MCF 10A (cell line): ENCODE measurements around the gene SPSB4. TPM values are rescaled to one million over a fixed set of nuclear protein-coding genes. Genes with fewer than 3 reads are reported as not detected.
"Not testable (repeated sequence)": the region's sequence is repeated elsewhere in the genome, so short reads cannot be mapped to it uniquely, and the experiment has no call there.

Experiments
- BruUV-seq: library from RNA; stranded (reverse); fragments of 400-500 nt; replicated peaks from 2 replicates; lab custom pipeline; 2021; lab: Mats Ljungman, UMichigan
- CTCF ChIA-PET: fragments of 300-600 bp; sonication (Branson Sonifier 250); formaldehyde crosslinking; extraction: SDS; loops from one replicate; lab custom pipeline; 2021; ENCODE audit warnings: antibody characterized with exemption, inconsistent platforms; lab: Yijun Ruan, JAX
- POLR2A ChIA-PET: fragments of 300-600, 350-650 bp; sonication (Branson Sonifier 250); formaldehyde crosslinking; extraction: SDS; loops from one replicate; lab custom pipeline; 2020; ENCODE audit warnings: antibody characterized with exemption, inconsistent platforms; lab: Yijun Ruan, JAX
- DNase-seq: peaks from one replicate; pipeline ENCODE4 v3.0.0-alpha.2; 2018; ENCODE audit not compliant: unreplicated experiment
- H3K27ac Mint-ChIP-seq: one replicate; pipeline ENCODE4 v1.8.0; 2022; ENCODE audit warnings: mild to moderate bottlenecking, low read depth, mixed read lengths; ENCODE audit not compliant: unreplicated experiment
- H3K27me3 Mint-ChIP-seq: one replicate; pipeline ENCODE4 v1.8.0; 2022; ENCODE audit warnings: mixed read lengths; ENCODE audit not compliant: insufficient read depth, unreplicated experiment
- H3K36me3 Mint-ChIP-seq: one replicate; pipeline ENCODE4 v1.8.0; 2022; ENCODE audit warnings: mild to moderate bottlenecking, moderate library complexity, mixed read lengths; ENCODE audit not compliant: insufficient read depth, unreplicated experiment
- H3K4me1 Mint-ChIP-seq: one replicate; pipeline ENCODE4 v1.8.0; 2022; ENCODE audit warnings: mixed read lengths; ENCODE audit not compliant: insufficient read depth, unreplicated experiment
- H3K4me3 Mint-ChIP-seq: one replicate; pipeline ENCODE4 v1.8.0; 2022; ENCODE audit warnings: mild to moderate bottlenecking, moderate library complexity, mixed read lengths; ENCODE audit not compliant: unreplicated experiment
- H3K9me3 Mint-ChIP-seq: one replicate; pipeline ENCODE4 v1.8.0; 2022; ENCODE audit warnings: mixed read lengths; ENCODE audit not compliant: unreplicated experiment
- intact Hi-C: fragments of 100-400 bp; cut with micrococcal nuclease; formaldehyde crosslinking; loops from 2 replicates; pipeline ENCODE4 v1.14.1; 2022
- total RNA-seq: library from RNA; stranded (reverse); gene quantifications from 2 replicates; pipeline ENCODE4 v1.2.3, GENCODE V29; 2022
- TF ChIP-seq, protein P1 (sequence below): fragments of 200-600 bp; IDR thresholded peaks from one replicate; pipeline ENCODE4 v1.8.0; 2022; ENCODE audit warnings: antibody characterized with exemption, mild to moderate bottlenecking; ENCODE audit not compliant: unreplicated experiment

SPSB4 gene
- total RNA-seq, 1 experiment from 2014 or later = not detected

DNA sequence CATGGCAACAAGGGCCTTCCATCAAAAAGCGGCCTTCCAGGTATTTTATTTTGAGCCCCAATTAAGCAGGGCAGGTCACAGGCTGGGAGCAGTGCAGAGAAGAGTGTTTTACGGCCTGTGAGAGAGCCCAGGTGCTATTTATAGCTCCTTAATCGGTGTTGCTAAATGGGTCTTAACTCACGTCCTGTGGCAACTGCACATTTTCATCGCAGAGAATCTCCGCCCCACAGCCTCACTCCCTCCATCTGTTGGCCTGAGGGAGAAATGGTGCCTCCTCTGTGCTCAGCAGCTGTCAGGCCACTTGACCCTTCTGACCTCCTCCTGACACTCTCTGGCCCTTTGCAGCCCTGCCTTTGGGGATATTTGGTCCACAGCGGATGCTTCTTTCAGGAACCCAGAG lies 58.6 kb downstream of the SPSB4 start:
- ChIA-PET POLR2A (no interaction called here), CTCF (interaction anchor here (0.6 to 2.5 kb wide), 9 partner anchors 9 to 212 kb away, joined by 3 to 13 read pairs (median 4); no protein-coding TSS in a partner anchor)
- no peak overlapping the region for H3K27ac Mint-ChIP-seq
- H3K9me3 Mint-ChIP-seq = no peaks in the 10 kb centered on the region
- DNase-seq = no peak
- H3K27me3 Mint-ChIP-seq = no peaks in the 10 kb centered on the region
- TF ChIP-seq, protein P1, sequence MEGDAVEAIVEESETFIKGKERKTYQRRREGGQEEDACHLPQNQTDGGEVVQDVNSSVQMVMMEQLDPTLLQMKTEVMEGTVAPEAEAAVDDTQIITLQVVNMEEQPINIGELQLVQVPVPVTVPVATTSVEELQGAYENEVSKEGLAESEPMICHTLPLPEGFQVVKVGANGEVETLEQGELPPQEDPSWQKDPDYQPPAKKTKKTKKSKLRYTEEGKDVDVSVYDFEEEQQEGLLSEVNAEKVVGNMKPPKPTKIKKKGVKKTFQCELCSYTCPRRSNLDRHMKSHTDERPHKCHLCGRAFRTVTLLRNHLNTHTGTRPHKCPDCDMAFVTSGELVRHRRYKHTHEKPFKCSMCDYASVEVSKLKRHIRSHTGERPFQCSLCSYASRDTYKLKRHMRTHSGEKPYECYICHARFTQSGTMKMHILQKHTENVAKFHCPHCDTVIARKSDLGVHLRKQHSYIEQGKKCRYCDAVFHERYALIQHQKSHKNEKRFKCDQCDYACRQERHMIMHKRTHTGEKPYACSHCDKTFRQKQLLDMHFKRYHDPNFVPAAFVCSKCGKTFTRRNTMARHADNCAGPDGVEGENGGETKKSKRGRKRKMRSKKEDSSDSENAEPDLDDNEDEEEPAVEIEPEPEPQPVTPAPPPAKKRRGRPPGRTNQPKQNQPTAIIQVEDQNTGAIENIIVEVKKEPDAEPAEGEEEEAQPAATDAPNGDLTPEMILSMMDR = no peak
- no peaks in the 10 kb centered on the region for H3K36me3 Mint-ChIP-seq
- BruUV-seq = no TSS peak
- H3K4me1 Mint-ChIP-seq = no peaks in the 10 kb centered on the region
- intact Hi-C loops = no loop called here
- no peak overlapping the region for H3K4me3 Mint-ChIP-seq

GRCh38 chr3:141110322-141110721 lies 59.2 kb downstream of the SPSB4 start:
- no TSS peak for BruUV-seq
- ChIA-PET POLR2A (no interaction called here), CTCF (interaction anchor here (0.9 to 2.5 kb wide), 5 partner anchors 99 to 212 kb away, joined by 3 to 13 read pairs (median 5); no protein-coding TSS in a partner anchor)
- no peak for DNase-seq
- intact Hi-C loops = no loop called here
- Mint-ChIP-seq H3K27ac (no peak overlapping the region), H3K9me3 (no peaks in the 10 kb centered on the region), H3K4me3 (no peak overlapping the region), H3K27me3 (no peaks in the 10 kb centered on the region), H3K4me1 (no peaks in the 10 kb centered on the region), H3K36me3 (no peaks in the 10 kb centered on the region)
- TF ChIP-seq, protein P1 = no peak

- no peak for DNase-seq
- ChIA-PET POLR2A (no interaction called here), CTCF (interaction anchor here (0.9 to 2.5 kb wide), 4 partner anchors 8 to 213 kb away, joined by 6 to 13 read pairs (median 9); no protein-coding TSS in a partner anchor)
- BruUV-seq = no TSS peak
- TF ChIP-seq, protein P1 = no peak
- H3K4me3 Mint-ChIP-seq = no peak overlapping the region
- intact Hi-C loops = no loop called here
- H3K27ac Mint-ChIP-seq = no peak overlapping the region
- H3K27me3 Mint-ChIP-seq = no peaks in the 10 kb centered on the region
- no peaks in the 10 kb centered on the region for H3K9me3 Mint-ChIP-seq
- no peaks in the 10 kb centered on the region for H3K4me1 Mint-ChIP-seq
- no peaks in the 10 kb centered on the region for H3K36me3 Mint-ChIP-seq
These were observed 60.4 kb downstream of the SPSB4 start for GRCh38 chr3:141111364-141112155.

GRCh38 chr3:141112686-141113297 lies 61.6 kb downstream of the SPSB4 start:
- ChIA-PET CTCF (interaction anchor here (0.9 to 1.2 kb wide), 2 partner anchors 10 to 214 kb away, joined by 6 to 8 read pairs; no protein-coding TSS in a partner anchor), POLR2A (no interaction called here)
- intact Hi-C loops = no loop called here
- Mint-ChIP-seq H3K36me3 (no peaks in the 10 kb centered on the region), H3K4me3 (no peak overlapping the region), H3K27ac (no peak overlapping the region), H3K27me3 (no peaks in the 10 kb centered on the region), H3K4me1 (no peaks in the 10 kb centered on the region), H3K9me3 (no peaks in the 10 kb centered on the region)
- BruUV-seq = no TSS peak
- DNase-seq = no peak
- TF ChIP-seq, protein P1 = no peak

- H3K27ac Mint-ChIP-seq, H3K4me3 Mint-ChIP-seq, H3K36me3 Mint-ChIP-seq, DNase-seq, H3K27me3 Mint-ChIP-seq, H3K4me1 Mint-ChIP-seq, H3K9me3 Mint-ChIP-seq, BruUV-seq, intact Hi-C loops, POLR2A ChIA-PET: not testable (repeated sequence)
- CTCF ChIA-PET = interaction anchor here (2.1 to 4.0 kb wide), 3 partner anchors 8 to 114 kb away, joined by 10 to 33 read pairs (median 15); no protein-coding TSS in a partner anchor
These were observed 62.5 kb downstream of the SPSB4 start for GRCh38 chr3:141113680-141114079.
